ENCODE measurements around the gene NXPH1. TPM values are rescaled to one million over a fixed set of nuclear protein-coding genes. Genes with fewer than 3 reads are reported as not detected.
A peak's percentile ranks its signal among the peaks of the same experiment; 100 is the strongest.
"Not testable (repeated sequence)": the region's sequence is repeated elsewhere in the genome, so short reads cannot be mapped to it uniquely, and the experiment has no call there.

NXPH1 gene
- total RNA-seq, 1 donor from 2014 or later, result 41.6 TPM

DNA sequence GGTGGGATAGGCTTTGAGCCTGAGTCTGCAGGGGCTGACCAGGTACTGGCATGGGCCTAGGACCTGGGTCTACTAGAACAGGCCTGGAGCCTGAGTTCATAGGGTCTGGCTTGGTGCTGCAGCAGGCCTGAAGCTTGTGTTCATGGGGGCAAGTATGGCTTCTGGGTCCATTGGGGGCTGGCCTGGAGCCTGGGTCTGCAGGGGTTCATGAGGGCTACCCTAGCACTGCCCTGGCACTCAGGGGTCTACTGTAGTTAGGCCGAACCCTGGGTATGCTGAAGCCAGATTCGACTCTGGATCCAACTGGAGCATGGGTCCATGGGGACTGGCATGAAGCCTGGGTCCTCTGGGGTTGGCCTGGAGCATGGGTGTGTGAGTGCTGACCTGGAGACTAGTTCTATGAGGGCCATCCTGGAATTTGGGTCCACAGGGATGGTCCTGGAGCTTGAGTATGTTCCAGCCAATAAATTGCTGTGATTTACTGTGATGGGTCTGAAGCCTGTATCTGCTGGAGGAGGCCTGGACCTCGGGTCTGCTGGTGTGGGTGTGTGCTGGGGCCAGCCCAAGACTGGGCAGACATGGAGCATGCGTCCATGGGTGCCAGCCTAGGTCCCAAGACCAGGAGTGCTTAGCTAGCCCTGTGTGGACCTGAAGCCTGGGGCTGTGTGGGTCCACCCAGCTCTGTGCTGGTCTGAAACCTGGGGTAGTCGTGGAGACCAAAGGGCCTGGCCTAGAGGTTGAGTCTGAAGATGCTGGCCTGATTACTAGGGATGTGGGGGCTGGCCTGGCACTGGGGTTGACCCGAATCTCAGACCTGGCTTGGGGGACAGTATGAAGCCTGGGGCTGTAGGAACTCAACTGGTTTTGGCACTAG is 235.5 kb downstream of the NXPH1 start:
- FAIRE-seq (no peak), DNase-seq (ENCODE audit: low spot score in 2 of 2) (no peak)

DNA sequence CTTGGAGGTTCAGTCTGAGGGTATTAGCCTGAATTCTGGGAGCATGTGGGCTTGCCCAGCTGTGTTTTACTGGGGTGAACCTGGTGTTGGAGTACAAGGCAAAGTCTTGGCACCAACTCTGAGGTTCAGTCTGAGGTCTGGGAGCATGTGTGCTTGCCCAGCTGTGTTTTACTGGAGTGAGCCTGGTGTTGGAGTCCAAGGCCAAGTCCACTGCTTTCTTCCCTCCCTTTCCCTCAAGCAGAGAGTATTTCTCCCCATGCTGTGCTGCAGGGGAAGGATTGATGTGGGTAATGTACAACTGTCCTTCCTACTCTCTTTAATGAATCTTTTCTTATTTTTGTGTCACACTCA is 236.1 kb downstream of the NXPH1 start:
- no peak for FAIRE-seq
- DNase-seq (ENCODE audit: low spot score in 2 of 2), result no peak

DNA sequence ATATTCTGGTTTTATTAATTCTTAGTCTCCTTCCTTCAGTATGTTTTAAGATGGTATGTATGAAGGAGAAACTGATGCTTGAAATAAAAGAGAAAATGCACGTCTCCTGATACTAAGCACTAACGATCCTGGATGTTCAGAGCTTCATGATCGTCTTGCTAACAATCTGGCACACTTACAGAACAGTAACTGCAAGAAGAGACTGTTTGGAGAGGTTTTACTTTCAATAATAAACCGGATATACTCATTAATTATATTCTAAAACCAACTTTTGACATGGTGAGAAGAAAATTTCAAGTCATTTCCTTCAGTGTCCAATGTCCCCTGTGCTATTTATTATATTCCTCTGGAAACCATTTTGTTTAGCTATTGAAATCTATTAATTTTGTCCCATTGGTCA is 251.0 kb downstream of the NXPH1 start:
- FAIRE-seq, result no peak
- no peak for DNase-seq (ENCODE audit: low spot score in 2 of 2)

DNA sequence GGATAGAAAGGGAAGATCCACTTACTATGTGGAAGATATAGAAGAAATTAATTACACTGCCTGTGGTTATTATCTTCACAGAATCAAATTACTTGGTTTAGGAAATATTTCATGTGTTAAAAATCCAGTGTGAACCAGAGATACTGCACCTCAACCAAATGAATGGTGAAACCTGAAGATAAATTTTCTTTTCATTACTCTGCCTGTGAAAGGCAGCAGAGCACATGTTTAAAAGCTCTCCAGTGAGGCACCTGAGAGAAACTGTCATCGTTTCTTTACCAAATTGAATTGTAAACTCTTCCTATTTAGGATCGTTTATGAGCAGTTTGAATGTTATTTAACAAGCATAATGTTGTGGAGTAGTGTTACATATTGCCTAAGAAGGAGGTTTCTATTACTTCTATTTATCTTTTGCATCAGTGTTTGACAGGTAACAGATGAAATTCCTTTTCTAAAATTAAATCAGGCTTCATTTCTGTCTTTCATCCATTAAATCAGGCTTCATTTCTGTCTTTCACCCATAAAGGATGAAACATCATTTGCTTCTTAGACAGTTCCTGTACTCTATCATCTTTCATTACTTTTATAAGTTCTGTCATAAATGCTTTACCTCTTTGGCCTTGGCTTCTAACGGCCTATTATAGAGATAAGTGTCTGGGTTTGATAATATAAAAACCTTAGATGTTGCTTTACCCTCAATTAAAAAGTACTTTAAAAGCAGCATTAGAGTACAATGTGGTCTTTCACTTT is 266.6 kb downstream of the NXPH1 start:
- FAIRE-seq (no peak), DNase-seq (ENCODE audit: low spot score in 2 of 2) (no peak)

DNA sequence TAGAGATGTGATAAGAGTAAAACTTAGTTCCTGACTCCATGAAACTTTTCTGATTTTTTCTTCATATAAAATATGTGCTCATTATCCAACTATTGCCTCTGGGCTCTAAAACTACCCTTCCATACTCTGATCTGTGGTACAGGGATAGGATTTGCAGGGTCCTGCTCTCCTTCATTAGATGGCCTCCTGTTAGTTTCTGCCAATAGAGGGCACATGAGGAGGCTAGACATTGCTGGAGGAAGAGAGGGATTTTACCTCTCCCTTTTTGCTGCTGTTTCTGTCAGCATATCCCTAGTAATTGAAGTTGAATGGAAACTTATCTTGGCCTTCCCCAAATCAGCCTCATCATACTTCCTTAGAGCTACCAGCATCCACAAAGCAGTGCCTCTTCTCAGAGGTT is 269.4 kb downstream of the NXPH1 start:
- DNase-seq (ENCODE audit: low spot score in 2 of 2) (no peak), FAIRE-seq (no peak)

DNA sequence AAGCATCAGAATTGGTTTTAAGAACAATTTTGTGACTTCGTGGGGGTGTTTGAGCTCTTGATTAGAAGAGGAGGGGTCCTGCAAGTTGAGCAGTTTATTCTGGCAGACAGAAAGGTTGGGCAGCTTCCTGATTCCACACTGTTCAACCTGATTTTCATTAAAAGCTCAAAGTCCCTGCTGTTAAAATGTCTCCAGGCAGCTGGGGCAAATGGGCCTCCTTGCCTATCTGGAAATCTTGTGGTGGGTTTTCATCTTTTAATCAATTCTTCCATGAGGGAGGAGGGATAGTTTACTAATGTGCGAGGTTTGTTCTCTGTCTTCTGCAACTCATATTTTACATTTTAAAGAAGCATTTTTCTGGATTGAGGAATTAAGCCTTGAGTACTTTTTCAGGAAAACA is 276.7 kb downstream of the NXPH1 start:
- FAIRE-seq (no peak), DNase-seq (ENCODE audit: low spot score in 2 of 2) (no peak)

DNA sequence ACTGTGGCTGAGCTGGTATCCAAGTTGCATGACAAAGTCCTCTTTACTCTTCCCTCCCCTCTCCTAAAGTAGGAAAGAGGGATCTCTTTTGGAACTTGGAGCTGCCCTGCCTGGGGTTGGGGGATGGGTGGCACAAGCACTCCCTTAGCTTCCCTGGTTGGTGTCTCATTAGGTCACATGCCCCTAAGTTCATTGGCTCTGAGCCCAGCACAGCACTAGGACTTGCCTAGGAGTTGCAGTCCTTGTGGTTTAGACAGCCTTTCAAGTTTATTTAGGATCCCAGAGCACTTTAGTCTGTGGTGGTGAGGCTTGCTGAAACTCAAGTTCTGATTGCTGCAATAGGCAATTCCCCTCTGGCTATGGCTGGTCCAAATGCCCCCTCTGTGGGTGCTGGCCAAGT is 281.4 kb downstream of the NXPH1 start:
- FAIRE-seq (no peak), DNase-seq (ENCODE audit: low spot score in 2 of 2) (no peak)

DNA sequence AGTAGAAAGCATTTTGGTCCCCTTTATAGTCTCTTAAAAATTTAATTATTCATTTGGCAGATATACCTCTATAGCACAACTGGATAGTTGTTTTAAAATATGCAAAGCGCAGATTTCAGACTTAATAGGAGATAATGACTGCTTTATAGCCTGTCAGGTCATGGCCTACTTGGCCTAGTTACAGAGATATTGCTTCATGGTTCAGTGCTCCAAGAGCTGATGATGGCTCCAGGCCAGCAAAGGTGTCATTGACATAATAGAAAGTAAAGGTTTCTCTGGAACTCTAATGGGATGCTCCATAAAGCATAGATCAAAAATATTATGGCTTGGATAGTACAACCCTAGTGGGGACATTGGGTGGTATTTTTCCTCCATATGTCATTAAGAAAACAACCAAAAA is 285.7 kb downstream of the NXPH1 start:
- no peak for FAIRE-seq
- DNase-seq (ENCODE audit: low spot score in 2 of 2), result no peak

DNA sequence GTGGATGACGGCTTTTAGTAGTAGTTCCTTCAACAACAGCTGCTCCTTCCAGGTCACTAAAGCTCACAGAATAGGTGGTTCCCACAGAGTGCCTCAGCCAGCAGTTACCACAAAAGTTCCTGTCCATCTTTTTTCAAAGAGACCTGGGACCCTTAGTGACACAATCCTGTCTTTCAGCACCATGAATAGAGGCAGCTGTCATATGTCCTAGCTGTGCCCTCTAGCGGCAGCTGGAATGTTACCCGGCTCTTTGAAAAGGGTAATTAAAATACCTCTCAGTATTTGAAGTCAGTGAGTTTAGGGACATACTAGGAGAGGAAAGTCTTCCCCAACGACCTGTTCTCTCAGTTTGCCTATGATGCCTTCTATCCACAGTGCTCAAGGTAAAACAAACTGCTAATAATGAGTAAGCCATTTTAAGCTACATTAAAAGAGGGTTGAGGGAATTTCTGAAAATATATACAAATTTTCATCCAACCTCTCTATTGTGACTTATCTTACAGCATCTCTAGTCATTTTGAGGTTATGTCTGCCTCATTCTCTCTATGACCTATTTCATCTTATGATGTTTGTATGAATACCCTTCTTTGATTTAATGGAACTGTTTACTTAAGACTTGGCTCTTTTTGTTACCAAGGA is 290.8 kb downstream of the NXPH1 start:
- FAIRE-seq, result no peak
- peak; percentile 24 to 25 for DNase-seq (ENCODE audit: low spot score in 2 of 2)

DNA sequence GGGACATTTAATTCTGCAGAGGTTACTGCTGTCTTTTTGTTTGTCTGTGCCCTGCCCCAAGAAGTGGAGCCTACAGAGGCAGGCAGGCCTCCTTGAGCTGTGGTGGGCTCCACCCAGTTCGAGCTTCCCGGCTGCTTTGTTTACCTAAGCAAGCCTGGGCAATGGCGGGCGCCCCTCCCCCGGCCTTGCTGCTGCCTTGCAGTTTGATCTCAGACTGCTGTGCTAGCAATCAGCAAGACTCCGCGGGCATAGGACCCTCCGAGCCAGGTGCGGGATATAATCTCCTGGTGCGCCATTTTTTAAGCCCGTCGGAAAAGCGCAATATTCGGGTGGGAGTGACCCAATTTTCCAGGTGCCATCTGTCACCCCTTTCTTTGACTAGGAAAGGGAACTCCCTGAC is 298.3 kb downstream of the NXPH1 start:
- not testable (repeated sequence) for DNase-seq (ENCODE audit: low spot score in 2 of 2); FAIRE-seq

DNA sequence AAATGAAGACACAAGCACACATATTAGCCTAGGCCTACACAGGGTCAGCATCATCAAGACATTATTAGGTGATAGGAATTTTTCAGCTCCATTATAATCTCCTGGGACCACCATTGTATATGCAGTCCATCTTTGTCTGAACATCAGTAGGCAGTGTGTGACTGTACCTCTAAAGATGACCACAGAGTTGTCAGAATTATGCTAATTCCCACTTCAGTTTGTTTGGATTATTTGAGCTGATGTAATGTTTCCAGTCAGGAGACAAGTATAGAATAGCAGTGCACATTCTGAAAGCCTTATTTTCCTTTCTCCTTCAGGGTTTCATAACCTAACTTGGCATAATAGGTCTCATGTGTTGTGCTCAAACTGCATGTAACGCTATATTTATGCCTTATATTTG is 306.4 kb downstream of the NXPH1 start:
- FAIRE-seq (no peak), DNase-seq (ENCODE audit: low spot score in 2 of 2) (no peak)

DNA sequence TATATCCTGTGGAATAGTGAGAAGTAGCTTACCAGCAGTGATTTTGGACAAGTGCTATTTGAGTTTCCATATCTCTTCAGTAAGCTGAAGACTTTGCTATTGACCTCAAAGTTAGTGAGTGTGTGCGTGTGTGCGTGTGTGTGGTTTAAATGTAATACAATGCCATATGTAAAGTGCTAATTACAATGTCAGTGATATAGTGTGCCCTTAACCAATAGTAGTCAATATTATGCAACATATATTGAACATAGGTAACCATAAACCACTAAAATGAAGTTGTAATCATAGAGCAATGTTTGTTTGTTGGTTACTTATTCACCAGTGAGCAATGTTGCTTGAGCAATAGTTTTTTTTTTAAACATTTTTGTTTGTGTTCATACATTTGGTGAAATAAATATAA is 309.4 kb downstream of the NXPH1 start:
- DNase-seq (ENCODE audit: low spot score in 2 of 2) (no peak), FAIRE-seq (no peak)

DNA sequence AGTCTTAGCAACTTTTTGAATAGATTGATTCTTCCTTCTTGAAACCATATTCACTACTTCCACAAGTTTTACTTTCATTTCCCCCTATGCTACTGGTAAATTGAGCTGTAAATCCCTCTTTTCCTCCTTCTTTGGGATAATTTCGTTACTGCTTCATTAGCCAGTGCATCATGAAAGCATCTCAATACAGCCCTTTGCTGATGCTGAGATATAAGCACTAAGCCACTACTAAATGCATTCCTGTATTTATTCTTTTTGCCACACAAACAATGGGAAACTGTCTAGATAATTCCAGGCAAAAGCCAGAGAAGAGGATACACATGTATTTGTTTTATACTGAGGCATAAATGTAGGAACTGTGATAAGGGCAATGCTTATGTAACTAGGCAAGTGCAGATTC is 313.9 kb downstream of the NXPH1 start:
- DNase-seq (ENCODE audit: low spot score in 2 of 2) (no peak), FAIRE-seq (no peak)

DNA sequence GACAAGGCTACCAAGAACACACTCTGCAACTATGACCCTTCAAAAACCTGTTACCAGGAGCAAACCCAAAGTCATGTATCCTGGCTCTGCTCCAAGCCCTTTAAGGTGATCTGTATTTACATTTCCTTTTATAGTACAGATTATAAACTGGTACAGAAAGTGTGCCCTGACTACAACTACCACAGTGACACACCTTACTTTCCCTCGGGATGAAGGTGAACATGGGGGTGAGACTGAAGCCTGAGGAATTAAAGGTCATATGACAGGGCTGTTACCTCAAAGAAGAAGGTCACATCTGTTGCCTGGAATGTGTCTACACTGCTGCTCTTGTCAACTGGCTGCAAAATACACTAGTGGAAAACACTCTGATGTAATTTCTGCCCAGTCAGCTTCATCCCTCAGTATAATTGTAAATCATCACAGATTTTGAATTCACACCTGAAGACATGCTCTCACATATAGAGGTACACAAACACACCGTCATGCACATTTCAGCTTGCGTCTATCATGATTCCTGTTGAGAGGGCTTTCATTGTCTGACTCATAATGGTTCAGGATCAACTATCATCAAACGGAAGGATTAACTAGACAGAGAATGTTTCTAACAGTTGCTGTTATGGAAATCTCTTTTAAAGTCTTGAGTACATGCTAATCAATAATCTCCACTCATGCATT is 318.3 kb downstream of the NXPH1 start:
- DNase-seq (ENCODE audit: low spot score in 2 of 2) (no peak), FAIRE-seq (no peak)

DNA sequence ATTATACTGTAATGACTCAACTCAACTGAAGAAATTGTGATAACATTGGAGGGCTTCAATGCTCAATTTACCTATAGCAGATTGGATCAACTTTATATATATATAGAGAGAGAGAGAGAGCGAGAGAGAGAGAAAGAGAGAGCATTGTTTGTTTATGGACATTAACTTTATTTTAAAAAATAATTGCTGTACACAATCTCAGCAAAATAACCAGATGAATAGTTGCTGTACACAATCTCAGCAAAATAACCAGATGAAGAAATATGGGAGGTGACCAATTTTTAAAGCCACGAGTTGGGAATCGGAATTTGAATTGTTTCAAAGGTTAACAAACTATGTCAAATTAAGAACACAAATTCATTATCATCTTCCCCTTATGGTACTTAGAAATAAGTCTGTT is 319.9 kb downstream of the NXPH1 start:
- DNase-seq (ENCODE audit: low spot score in 2 of 2) (no peak), FAIRE-seq (no peak)

DNA sequence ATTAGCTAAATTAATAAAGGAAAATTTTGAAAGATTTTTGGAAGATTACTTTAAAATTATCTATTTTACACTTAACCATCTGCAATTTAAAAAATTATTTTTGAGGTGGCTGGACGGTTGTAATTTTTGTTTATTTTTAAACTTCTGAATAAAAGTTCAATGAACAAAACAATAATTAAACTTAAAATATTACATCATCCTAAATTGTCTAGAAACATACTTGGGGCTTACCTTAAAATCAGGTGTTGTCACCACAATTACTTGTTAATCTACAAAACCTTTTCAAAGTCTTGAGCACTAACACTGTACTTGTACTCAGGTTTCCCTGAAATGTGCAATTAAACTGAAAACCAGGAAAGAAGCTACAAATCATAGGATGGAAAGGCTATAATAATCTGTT is 328.3 kb downstream of the NXPH1 start:
- no peak for DNase-seq (ENCODE audit: low spot score in 2 of 2)
- FAIRE-seq, result no peak

DNA sequence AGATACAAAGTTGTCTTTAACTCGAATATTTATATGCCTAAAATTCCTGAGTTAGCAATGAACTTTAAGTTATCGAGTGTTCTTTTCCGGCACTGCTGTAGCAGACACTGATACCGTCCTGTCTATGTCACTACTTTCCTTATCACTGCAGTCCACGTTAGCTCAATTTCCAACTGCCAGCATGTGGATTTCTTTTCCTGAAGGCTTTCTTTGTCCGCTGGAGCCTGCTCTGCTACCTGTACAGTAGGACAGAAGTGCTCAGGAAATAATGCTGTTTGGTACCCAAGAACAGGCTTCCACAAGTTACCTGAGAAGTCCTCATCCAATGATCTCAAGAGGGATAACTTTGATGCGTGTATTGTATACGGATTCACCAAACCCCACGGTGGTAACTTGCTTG is 329.4 kb downstream of the NXPH1 start:
- FAIRE-seq, result no peak
- no peak for DNase-seq (ENCODE audit: low spot score in 2 of 2)

DNA sequence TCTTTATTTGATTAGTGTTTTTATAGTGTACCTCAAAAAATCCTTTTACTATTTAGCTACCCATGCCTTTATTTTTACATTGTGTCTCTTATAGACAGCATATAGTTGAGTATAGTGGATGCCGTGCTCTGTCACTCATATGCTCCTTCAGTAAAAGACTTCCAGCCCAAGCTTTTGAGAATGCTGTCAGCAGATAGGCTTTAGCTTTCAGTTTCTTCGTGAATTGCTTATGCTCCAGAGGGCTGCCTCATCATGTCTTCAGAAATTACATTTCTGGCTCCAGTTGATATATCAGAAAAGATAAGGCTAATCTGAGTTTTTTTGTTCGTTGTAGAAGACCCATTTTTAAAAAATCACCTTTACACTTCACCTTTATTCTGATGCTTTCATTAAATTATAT is 332.0 kb downstream of the NXPH1 start:
- FAIRE-seq (no peak), DNase-seq (ENCODE audit: low spot score in 2 of 2) (no peak)

DNA sequence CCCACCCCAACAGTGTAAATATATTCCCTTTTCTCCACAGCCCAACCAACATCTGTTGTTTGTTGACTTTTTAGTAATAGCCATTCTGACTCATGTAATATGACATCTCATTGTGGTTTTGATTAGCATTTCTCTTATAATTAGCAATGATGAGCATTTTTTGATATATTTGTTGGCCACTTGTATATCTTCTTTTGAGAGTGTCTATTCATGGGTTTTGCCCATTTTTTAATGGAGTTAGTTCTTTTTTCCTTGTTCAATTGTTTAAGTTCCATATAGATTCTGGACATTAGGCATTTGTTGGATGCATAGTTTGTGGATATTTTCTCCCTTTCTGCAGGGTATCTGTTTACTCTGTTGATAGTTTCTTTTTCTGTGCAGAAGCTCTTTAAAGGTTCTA is 340.1 kb downstream of the NXPH1 start:
- DNase-seq (ENCODE audit: low spot score in 2 of 2) (no peak), FAIRE-seq (no peak)

DNA sequence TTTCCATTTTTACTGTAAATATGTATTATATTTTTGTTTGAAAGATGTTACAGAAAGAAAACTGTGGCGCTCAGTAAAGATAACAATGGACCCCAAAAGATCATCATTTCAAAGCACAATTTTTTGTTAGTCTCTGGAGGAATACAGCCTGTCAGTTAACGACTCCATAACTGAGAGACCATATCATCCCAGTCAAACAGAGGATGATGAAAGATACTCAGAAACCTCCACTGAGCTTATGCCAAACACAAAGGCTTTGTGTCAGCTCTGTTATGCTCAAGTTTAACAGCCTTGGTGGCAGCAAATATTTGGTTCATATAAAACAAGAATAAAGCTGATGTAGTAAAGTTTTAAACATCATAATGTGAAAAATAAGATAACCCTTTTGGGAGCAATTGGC is 345.1 kb downstream of the NXPH1 start:
- DNase-seq (ENCODE audit: low spot score in 2 of 2), result no peak
- FAIRE-seq, result no peak

DNA sequence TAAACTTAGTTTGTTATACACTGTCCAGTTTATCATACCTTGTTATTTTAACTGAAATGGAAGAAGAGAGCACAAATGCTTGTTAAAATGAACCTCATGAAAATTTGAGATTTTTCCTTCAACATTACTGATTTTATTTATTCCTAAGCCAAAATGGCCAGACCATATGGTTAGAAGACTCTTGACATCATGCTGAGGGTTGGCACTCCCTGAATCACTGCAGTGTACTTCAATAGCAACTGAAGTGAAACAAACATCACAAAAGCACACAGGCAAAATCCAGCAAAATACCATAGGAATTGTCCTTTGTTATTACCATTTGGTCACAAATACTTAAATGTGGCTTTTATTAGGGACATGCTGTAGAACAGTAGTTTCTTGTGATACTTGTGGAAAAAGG is 347.8 kb downstream of the NXPH1 start:
- FAIRE-seq (no peak), DNase-seq (ENCODE audit: low spot score in 2 of 2) (no peak)
